ENCODE measurements around the gene MTX2.

DNA sequence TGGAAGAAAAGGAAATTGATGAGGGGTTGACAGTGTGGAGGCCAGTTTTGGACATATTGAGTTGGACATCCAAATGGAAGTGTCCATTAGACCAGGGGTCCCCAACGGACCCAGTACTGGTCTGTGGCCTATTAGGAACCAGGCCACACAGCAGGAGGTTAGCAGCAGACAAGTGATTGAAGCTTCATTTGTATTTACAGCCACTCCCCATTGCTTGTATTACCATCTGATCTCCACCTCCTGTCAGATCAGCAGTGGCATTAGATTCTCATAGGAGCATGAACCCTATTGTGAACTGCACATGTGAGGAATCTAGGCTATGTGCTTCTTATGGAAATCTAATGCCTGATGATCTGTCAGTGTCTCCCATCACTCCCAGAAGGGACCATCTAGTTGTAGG lies 99.1 kb downstream of the MTX2 start:
- TF ChIP-seq, protein P1, sequence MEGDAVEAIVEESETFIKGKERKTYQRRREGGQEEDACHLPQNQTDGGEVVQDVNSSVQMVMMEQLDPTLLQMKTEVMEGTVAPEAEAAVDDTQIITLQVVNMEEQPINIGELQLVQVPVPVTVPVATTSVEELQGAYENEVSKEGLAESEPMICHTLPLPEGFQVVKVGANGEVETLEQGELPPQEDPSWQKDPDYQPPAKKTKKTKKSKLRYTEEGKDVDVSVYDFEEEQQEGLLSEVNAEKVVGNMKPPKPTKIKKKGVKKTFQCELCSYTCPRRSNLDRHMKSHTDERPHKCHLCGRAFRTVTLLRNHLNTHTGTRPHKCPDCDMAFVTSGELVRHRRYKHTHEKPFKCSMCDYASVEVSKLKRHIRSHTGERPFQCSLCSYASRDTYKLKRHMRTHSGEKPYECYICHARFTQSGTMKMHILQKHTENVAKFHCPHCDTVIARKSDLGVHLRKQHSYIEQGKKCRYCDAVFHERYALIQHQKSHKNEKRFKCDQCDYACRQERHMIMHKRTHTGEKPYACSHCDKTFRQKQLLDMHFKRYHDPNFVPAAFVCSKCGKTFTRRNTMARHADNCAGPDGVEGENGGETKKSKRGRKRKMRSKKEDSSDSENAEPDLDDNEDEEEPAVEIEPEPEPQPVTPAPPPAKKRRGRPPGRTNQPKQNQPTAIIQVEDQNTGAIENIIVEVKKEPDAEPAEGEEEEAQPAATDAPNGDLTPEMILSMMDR (IDR thresholded peaks at IDR 0.05; ENCODE audit: insufficient read depth, low read depth, low read length): no peak
- TF ChIP-seq EZH2 (IDR thresholded peaks at IDR 0.05; ENCODE audit: insufficient read depth, low read length): no peak
